ENCODE measurements around the gene MOB1A.

DNA sequence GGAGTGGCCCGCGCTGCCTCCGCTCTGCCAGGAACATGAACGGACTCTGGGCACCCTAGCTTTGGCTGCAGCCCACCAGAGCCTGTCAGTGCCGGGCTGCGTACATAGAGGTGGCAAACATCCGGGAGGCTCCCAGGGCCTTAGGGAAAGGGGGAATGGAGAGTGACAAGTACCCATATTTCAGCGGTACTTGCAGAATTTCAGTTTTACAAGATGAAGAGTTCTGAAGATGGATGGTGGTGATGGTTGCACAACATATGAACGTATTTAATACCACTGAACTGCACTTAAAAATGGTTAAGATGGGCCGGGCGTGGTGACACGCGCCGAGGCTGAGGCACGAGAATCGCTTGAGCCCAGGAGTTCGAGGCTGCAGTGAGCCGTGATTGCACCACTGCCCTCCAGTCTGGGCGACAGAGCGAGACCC is 20.6 kb upstream of the MOB1A start:
- TF ChIP-seq, protein P1, sequence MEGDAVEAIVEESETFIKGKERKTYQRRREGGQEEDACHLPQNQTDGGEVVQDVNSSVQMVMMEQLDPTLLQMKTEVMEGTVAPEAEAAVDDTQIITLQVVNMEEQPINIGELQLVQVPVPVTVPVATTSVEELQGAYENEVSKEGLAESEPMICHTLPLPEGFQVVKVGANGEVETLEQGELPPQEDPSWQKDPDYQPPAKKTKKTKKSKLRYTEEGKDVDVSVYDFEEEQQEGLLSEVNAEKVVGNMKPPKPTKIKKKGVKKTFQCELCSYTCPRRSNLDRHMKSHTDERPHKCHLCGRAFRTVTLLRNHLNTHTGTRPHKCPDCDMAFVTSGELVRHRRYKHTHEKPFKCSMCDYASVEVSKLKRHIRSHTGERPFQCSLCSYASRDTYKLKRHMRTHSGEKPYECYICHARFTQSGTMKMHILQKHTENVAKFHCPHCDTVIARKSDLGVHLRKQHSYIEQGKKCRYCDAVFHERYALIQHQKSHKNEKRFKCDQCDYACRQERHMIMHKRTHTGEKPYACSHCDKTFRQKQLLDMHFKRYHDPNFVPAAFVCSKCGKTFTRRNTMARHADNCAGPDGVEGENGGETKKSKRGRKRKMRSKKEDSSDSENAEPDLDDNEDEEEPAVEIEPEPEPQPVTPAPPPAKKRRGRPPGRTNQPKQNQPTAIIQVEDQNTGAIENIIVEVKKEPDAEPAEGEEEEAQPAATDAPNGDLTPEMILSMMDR (IDR thresholded peaks at IDR 0.05) = no peak
- TF ChIP-seq POLR2A (IDR thresholded peaks at IDR 0.05) = no peak

Data from body of pancreas (tissue), 4 donors.